ENCODE results near the gene PTBP1.

- TF ChIP-seq CTCF (IDR thresholded peaks at IDR 0.05), result no peak
- TF ChIP-seq TCF7L2 (IDR thresholded peaks at IDR 0.05; ENCODE audit: low read depth, low read length), result no peak
Measured at GRCh38 chr19:801030-801860, 4.0 kb downstream of the PTBP1 start.

Measured in Panc1 (cell line).